Inferior parietal cortex (tissue), 1 donor: ENCODE data around the gene RAB11FIP5.
A peak's percentile ranks its signal among the peaks of the same experiment; 100 is the strongest.
"Not testable (repeated sequence)": the region's sequence is repeated elsewhere in the genome, so short reads cannot be mapped to it uniquely, and the experiment has no call there.

Experiments used
- DNase-seq: peaks from one replicate; pipeline ENCODE4 v3.0.0-alpha.2; 2016; ENCODE audit errors: extremely low spot score

Gene RAB11FIP5

GRCh38 chr2:73070643-73071359 is 41.9 kb downstream of the RAB11FIP5 start:
- DNase-seq = no peak

DNA sequence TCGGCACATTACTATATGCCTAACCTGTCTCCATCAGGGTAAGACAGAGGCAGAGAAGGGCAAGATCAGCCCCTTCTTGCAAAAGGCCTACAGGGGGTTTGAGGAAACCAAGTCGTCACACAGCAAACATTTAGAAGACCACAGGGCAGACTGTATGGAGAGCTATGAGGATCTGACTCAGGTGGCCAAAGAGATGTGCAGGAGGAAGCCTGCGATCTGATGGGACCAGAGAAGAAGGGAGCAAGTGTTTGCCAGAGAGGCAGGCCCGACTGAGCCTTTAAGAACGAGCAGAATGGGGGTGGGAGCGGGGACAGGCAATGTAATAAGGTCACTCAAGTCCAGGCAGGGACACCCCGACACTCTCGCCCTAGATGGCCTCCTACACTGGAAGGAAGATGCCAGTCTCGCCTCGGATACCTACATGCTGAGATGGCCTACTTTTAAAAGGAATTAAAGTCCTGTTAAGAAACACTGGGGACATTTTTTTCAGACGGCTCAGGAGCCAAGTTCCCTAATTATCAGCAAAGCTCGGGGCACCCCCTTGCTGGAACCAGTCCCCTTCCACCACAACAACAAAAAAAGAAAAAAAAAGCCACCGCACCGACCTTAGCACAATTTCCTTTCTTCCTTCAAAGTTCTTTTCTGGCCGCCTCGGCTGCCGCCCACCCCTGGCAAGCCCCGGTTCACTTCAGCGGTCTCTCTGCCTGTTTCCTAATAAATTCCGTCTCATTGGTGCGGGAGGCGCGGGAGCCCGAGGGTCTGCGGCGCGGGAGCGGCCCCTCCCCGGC is 42.7 kb downstream of the RAB11FIP5 start:
- DNase-seq = no peak

DNA sequence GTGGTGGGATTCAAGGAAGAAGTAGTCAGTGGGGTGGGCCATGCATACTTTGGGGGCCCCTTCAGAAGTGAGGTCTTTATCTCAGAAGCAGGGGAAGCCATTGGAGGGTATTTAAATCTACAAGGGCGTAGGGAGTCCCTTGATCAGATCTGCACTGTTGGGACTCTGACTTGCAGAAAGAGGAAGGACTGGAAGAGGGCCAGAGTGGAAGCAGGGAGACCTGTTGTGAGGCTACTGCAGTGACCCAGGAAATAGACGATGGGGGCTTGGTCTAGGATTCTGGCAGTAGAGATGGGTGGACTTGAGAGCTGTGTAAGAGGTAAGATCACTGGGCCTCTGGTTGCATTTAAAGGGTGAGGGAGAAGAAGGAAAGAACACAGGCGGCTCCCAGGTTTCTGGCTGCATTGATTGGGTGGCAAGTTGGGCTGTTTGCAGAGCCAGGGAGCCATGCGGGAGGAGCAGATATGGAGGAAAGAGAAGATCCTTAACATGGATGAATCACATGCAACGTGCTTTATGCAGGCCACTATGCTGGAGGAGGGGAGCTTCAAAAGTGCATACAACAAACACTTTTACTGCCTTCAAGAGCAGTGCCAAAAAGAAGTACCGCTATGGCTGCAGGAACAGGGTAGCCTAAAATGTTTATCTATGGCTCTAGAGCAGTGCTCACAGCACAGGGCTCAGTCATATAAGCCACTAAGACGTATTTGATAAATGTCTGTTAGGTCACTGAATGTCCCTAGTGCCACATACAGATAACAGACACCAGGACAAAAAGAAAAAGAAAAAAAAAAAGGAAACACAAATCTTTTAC is 43.5 kb downstream of the RAB11FIP5 start:
- DNase-seq = no peak

GRCh38 chr2:73068147-73068546 is 44.6 kb downstream of the RAB11FIP5 start:
- DNase-seq = no peak

- no peak for DNase-seq
These were observed 45.7 kb downstream of the RAB11FIP5 start for GRCh38 chr2:73067043-73067442.

- DNase-seq = not testable (repeated sequence)
These were observed 47.7 kb downstream of the RAB11FIP5 start for GRCh38 chr2:73065070-73065469.

- DNase-seq = no peak
These were observed 48.6 kb downstream of the RAB11FIP5 start for GRCh38 chr2:73063909-73064875.

DNA sequence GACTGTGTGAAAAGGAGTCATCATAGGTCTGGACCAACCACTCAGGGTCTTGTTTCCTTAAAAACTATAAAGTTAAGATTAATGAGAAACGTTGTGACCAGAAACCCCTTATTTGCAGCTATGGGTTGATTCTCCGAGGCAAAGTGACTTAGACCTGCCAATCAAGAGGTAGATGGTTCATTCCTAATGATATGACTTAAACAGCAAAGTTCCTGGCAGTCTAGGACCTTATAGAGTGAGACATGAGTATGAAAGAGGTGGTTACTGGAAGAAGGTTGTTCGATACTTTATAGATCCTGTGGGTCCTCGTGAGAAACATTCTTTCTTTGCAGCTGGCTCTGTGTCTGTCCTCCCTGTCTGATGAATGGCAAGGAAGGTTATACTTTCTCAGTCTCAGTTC is 49.3 kb downstream of the RAB11FIP5 start:
- no peak for DNase-seq

- peak; percentile 34 for DNase-seq
These were observed 53.6 kb downstream of the RAB11FIP5 start for GRCh38 chr2:73059106-73059505.

- no peak for DNase-seq
These were observed 57.8 kb downstream of the RAB11FIP5 start for GRCh38 chr2:73054980-73055379.

DNA sequence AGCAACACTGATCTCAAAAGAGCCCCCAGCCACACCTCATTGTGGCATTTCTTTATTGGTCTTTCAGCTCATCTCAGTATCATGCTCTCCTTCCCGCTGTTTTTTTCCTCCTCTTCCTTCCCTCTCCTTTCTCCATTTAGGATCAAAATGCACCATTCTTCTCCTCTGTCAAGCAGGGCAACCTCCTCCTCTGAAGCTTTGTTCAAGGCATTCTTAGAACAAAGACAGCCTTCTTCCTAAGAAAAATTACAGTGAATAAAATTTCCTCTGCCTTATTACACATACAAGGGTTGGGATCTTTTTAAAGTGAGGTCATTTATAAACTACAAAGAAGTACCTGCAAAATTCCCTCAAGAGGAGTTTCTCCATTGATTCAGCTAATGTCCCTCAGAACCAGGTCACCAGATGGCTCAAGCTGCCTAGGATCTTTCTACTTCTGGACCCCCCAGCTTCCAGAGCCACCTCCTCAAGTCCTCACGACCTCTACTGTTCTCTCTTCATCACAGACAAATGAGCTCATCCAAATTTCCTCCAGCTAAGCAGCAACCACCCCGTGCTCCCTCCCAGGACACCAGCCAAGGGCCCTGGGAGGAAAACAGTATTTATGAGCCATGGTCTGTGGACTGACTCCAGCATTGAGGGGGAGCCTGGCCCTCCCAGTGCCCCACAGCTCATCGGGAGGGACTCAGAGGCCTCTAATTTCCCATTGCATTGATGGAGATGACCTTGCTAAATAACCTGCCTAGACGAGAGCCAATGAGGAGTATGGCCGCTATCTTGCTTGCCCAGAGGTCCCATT is 59.2 kb downstream of the RAB11FIP5 start:
- DNase-seq = no peak

GRCh38 chr2:73050121-73050545 is 62.6 kb downstream of the RAB11FIP5 start:
- no peak for DNase-seq

GRCh38 chr2:73043929-73044832 is 68.6 kb downstream of the RAB11FIP5 start:
- no peak for DNase-seq

- no peak for DNase-seq
These were observed 69.5 kb downstream of the RAB11FIP5 start for GRCh38 chr2:73043276-73043675.

DNA sequence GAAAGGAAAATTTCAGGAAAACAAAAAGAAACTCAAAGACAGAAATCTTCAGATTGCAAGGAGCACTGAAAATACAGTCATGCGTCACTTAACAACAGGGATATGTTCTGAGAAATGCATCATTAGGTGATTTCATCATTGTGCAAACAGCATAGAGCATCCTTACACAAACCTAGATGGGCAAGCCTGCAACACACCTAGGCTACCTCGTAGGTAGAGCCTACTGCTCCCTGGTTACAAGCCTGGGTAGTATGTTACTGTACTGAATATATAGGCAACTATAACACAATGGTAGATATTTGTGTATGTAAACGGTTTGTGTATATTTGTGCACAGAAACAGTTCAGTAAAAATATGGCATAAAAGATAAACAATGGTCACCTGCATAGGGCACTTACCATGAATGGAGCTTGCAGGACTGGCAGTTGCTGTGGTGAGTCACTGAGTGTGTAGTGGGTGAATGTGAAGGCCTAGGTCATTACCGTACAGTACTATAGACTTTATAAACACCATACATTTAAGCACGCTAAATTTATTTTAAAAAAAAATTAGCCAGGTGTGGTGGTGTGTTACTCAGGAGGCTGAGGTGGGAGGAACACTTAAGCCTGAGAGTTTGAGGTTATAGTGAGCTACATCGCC is 74.7 kb downstream of the RAB11FIP5 start:
- DNase-seq = no peak

GRCh38 chr2:73036766-73037165 is 76.0 kb downstream of the RAB11FIP5 start:
- DNase-seq = no peak

DNA sequence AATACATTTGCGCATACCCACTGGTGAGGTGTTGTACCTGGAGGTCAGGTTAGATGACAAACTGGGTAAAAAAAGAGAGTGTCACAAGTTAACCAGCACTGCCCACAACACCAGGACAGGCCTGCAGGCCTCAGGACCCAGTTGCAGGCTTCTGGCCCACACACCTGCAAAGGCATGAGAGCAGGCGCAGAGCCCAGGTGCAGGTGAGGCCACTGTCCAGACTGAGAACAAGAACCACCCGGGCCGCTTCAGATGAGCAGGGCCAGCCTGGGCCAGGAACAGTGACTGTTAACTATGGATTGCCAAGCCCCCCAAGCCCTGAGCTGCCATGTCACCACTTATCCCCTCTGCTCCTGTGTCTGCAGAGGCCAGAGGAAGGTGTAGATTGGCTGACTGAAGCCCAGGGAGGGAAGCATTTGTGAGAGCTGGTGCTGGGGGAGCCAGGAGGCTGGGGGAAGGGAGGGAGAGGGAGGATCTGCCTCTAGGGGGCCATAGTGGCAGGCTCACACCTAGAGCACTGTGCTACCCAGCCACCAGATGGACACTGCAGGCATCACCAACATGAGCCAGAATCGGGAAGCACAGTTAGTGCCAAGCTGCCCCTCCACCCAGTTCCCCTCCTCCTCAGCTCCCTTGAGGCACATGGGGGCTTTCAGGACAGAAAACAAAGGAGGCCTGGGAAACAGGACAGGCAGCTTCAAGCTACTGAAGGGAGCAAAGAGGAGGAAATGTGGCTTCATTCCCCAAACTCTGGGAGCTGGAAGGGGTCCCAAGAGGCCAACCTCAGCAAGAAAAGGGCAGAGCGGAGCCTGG is 76.6 kb downstream of the RAB11FIP5 start:
- no peak for DNase-seq
